GM21515 (cell line): ENCODE data around the gene KLHL40.

Experiments
- ATAC-seq: cut with Tn5 transposase; IDR thresholded peaks from one replicate; pipeline ENCODE4 v1.9.1; 2021; ENCODE audit not compliant: unreplicated experiment

The KLHL40 gene, protein sequence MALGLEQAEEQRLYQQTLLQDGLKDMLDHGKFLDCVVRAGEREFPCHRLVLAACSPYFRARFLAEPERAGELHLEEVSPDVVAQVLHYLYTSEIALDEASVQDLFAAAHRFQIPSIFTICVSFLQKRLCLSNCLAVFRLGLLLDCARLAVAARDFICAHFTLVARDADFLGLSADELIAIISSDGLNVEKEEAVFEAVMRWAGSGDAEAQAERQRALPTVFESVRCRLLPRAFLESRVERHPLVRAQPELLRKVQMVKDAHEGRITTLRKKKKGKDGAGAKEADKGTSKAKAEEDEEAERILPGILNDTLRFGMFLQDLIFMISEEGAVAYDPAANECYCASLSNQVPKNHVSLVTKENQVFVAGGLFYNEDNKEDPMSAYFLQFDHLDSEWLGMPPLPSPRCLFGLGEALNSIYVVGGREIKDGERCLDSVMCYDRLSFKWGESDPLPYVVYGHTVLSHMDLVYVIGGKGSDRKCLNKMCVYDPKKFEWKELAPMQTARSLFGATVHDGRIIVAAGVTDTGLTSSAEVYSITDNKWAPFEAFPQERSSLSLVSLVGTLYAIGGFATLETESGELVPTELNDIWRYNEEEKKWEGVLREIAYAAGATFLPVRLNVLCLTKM

DNA sequence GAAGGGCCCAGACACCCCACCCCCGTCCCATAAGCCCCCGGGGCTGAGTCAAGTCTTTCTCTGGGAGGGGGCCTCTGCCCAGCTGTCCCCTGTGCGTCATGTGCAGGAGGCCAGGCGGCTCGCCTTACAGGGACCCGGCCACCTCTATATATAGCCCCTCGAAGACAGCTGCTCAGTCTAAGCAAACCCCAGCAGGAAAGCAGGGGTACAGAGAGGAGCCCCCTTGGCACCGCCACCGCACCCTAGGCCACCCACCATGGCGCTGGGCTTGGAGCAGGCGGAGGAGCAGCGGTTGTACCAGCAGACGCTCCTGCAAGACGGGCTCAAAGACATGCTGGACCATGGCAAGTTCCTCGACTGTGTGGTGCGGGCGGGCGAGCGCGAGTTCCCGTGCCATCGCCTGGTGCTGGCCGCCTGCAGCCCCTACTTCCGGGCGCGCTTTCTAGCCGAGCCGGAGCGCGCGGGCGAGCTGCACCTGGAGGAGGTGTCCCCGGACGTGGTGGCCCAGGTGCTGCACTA is at the start of gene KLHL40:
KLHL40 (plus strand) TSS at position 175 of the 519 bp plus-strand sequence; CDS start at position 257, 82 bp downstream.
- ATAC-seq: no peak

DNA sequence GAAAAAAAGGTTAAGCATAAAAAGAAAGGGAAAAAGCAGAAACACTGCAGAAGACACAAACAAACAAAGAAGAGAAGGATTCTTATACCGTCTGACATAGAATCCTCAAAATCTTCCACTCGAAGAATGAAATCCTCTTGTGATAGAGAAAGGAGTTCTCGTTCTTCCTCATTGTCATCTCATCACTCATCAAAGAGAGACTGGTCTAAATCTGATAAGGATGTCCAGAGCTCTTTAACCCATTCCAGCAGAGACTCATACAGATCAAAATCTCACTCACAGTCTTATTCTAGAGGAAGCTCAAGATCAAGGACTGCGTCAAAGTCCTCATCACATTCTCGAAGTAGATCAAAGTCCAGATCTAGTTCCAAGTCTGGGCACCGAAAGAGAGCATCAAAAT is 48.3 kb upstream of the KLHL40 start:
- no peak for ATAC-seq

DNA sequence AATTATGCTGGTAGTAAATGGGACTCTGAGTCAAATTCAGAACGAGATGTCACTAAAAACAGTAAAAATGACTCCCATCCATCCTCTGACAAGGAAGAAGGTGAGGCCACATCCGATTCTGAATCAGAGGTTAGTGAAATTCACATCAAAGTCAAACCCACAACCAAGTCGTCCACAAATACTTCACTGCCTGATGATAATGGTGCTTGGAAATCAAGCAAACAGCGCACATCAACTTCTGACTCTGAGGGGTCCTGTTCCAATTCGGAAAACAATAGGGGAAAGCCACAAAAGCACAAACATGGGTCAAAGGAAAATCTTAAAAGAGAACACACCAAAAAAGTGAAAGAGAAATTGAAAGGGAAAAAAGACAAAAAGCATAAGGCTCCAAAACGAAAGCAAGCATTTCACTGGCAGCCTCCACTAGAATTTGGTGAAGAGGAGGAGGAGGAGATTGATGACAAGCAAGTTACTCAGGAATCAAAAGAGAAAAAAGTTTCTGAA is 46.9 kb upstream of the KLHL40 start:
- ATAC-seq: no peak

DNA sequence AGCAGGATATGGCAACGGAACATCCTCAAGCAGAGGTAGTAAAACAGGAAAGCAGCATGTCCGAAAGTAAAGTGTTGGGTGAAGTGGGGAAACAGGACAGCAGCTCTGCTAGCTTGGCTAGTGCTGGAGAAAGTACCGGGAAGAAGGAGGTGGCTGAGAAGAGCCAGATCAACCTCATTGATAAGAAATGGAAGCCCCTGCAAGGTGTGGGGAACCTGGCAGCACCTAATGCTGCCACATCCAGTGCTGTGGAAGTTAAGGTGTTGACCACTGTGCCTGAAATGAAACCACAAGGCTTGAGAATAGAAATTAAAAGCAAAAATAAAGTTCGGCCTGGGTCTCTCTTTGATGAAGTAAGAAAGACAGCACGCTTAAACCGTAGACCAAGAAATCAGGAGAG is 46.1 kb upstream of the KLHL40 start:
- no peak for ATAC-seq

DNA sequence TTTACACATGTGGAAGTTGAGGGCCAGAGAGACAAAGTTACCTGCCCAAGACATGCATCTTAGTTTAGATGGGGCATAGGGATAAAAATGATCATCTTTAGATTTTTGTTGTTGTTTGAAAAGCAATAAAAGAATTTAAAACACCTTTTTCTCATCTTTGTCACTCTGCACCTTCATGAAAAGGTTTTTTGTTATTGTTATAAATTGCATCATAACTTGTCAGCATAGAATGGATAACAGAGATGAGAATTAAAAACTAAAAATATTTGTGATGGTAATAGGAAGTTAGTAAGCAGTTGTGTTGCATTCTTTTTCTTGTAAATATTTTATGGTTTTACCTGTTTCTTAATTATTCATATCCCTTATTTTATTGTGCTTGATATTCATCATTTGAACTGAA is 45.2 kb upstream of the KLHL40 start:
- no peak for ATAC-seq

DNA sequence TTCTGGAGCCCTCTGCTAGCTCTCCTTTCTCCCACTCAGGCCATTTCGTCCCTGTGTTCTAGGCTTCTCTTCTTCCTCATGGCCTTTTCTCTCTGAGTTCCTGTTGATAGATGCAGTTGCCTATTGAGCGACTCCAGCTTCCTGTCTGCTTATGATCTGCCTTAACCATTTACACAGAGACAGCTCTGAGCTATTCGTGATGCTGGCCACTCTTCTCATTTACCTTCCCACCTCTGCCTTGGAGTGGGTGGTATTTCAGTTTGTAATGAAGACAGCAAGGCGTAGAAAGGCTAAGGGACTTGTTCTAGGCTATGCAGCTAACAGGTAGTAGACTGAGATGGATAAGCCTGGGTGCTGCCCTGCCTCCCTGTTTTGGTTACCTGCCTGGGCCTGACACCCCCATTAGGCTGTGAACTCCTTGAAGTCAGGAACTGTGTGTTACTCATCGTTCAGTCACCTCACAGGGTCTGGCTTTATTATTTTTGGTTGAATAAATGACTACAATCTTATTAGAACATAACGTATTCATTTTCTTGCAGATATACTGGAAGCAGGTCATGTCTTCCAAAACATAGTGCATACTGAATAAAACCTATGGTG is 44.5 kb upstream of the KLHL40 start:
- no peak for ATAC-seq

DNA sequence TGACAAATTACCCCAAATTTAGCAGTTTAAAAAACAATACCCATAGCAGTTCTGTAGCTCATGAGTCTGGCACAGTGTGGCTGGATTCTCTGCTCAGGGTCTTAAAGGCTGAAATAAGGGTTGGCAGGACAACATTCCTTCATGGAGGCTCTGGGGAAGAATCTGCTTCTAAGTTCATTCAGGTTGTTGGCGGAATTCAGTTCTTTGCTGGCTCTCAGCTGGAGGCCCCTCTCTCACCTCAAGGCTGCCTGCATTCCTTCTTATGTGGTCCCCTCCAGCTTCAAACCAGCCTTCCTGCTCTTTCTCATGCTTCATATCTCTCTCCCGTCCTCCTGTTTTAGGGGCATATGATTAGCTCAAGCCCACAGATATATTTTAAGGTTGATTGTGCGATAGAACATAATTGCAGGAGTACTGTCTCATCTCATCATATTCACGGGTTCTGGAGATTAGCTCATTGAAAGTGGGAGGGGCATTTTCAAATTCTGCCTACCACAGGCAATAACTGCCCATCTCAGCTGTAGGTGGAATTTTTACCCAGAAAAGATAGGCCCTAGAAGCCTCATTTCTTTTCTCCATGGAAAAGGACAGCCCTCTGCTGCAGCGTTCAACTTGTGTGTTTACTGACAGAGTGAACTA is 37.4 kb upstream of the KLHL40 start:
- ATAC-seq: no peak

DNA sequence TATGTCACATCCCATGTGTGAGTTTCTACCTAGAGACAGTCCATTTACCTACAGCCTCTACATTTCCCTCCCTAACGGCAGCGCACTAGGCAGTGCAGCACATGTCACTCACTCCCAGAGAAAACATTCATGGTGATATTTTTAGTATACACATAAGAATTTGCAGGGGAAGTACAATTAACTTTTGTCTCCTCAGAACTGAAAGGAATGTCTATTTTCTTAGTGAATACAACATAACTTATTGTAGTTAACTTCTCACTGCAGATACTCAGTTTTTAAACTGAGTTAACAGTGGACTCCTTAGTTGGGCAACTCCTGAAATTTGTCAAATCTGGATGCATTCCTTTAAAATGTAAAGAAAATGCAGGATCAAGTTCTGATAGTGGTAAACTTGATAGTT is 36.3 kb upstream of the KLHL40 start:
- no peak for ATAC-seq

DNA sequence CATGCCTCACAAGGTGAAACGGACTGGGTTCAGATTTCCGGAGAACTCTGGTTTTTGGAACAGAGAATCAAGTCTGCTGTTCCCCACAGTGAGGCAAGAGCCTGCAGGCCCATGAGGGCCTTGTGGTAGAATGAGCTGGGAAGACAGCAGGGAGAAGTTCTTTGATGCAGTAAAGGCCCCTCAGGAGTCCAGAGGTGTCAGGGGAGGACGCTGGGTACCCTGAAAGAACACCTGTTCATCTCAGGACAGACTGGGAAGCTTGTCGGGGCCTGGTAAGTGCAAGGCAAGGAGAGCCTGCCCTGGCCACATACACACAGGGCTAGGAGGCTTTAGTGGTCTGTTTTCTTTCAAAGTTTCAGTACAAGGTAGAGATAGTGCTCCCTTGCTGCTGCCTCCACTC is 35.6 kb upstream of the KLHL40 start:
- no peak for ATAC-seq

DNA sequence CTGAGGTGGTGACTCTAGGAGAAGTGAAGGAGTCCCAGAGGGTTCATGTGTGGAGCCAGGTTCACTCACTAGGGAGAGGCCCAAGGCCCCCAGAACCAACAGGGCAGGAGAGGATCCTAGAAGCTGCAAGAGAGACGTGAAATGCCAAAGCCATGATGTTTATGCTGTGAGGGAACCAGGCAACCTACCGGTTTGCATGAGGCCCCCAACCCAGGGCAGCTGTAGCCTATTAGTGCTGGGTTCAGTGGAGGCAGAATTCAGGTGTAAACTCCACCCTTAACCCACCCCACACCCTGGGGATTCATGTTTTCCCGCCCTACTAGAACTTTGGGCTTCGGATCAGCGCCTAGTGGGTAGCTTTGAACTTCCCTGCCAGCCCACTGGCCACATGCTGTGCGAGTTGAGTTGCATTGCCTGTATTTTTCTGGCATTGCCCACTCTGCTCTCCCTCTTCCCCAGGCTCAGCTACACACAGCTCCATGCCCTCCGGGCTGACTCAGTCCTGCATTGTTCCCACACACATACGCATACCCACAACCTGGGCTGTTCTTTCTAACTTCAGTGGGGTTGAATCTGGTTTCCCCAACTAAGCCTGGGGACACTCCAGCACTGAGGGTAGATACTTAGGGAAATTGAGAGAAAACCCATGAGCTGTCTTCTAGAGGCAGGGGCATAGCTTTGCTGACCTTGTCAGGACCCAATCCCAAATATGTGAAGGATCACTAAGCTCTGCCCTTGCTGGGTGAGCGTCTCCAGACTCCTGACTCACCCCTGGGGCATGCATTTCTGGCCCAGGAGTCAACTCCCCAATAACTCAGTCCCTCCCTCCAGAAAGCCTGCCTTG is 33.9 kb upstream of the KLHL40 start:
- no peak for ATAC-seq

DNA sequence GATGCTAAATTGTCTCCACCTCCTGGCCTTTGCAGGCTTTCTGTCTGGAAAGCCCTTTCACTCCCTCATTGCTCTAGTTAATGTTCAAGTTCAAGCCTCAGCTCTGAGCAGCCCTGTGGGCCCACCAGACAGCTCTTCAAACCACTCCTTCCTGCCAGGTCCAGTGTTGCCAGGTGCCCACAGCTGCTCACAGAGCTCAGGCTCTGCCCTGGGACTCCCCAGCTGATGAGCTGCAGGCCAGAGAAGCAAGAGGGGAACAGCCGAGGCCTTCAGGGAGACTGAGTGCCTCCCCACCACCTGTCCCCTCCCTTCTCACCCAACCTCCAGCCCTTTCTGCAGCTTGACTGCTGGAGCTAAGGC is 33.1 kb upstream of the KLHL40 start:
- no peak for ATAC-seq

DNA sequence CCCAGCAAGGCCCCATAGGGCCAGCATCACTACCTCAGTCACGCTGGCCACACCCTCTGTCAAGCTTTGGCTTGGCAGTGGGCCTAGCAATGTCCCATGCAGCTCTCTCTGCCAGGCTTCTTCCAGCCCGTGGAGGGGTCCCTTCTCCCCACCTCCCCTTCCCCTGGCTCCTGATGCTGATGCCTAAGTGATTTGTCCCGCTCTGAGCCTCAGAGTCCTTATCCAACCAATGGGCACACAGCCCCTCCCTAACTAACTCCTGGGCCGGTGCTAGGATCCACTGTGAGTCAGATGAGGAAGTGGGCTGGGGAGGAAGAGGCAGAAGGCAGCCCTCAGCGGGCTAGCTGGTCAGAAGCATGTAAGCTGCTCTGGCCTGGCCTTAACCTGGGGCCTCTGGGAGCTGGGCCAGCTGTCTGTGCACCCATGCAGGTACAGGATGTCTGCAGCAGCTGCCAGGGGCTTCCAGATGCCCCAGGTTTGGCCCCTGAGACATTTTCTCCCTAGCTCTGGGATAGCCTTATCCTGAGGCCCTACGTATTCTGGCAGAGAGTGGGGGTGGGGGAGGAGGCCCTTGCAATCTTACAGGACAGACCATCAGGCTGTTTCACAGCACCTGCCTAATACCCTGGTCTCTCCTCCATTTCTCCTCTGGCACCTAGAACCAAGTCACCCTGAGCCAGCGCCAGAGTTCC is 32.6 kb upstream of the KLHL40 start:
- ATAC-seq: no peak

DNA sequence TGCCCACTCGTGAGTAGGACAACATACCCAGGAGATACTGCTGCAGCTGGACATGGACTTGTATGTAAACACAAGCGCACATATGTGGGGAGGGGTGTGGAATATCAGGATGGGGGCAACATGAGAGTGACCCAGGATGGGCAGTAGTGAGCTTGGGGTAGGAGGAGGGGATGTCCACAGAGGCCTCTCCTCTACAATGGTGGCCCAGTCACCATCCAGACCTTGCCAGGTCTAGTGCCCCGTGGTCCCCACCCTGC is 32.1 kb upstream of the KLHL40 start:
- no peak for ATAC-seq

DNA sequence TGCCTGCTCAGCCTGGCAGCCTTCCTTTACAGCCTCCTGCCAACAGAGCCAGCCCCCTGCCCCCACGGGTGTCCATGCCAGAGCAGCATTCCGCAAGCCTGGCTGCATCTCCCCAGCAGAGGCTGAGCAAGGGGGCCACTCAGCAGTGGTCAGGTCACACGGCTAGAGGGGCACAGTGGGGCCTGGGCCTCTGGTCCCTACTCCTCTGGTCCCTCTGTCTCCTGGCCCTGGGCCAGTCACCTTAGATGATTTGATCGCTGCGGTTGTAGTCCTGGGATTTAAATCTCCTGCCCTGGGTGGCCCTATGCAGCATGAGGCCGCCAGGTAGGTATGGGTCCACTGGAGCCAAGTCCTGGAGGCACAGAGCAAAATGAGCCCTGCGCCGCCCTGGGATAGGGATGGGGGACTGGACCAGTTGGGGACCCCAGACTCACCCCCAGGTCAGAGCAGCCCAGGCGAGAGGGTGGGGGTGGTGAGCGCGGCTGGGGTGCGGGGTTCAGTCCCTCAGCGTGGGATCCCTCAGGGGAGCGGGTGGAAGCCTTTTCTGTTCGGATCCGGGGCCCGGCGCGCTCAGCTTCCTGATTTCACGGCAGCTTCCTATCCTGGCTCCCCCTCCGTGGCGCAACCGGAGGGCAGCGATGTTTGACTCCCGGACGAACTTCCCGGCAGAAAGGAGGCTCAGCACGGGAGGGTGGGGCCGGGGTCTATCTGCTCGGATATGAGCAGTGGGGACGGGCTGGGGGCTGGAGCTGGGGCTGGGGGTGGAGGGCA is 31.6 kb upstream of the KLHL40 start, which contains the start of gene ZBTB47:
ZBTB47 (plus strand) TSS at position 138 of the 771 bp plus-strand sequence. CDS start 4,659 bp downstream, outside the sequence.
- no peak for ATAC-seq

DNA sequence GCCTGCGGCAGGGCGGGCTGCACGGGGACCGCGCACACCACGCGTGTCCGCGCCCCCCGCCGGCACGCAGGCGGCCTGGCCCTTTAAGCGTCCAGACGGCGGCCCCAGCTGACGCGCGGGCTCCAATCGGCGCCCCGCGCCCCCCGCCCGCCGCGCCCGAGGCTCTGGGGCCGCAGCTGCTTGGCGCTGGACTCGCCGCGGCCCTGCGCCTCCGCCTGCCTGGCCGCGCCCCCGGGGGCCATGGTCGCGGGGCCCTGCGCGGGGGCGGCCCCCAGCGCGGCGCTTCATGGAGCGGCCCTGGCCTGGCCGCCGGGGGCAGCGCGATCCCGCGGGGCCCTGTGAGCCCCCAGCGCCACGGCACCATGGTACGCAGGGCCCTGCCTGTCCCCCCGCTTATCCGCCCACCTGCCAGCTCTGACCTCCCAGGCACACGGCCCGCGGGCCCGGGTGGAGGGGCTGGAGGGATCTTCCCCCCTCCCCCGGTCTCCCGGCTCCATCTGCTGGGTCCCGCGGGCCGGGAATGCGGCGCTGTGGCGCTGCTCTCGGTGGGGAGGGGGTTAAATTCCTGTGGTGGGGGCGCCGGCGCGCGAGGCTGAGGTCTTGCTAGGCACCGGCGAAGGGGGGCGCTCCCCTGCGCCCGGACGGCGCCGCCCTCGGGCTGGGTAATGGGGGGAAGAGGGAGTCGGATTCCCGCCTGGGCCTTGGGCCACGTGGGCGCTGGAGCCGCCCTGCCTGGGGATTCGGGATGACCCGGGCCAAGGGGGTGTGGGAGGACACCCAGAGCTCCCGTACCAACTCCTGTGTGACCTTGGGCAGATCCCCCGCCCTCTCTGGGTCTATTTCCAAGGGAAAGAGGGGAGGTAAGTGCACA is 30.8 kb upstream of the KLHL40 start:
- ATAC-seq: no peak

DNA sequence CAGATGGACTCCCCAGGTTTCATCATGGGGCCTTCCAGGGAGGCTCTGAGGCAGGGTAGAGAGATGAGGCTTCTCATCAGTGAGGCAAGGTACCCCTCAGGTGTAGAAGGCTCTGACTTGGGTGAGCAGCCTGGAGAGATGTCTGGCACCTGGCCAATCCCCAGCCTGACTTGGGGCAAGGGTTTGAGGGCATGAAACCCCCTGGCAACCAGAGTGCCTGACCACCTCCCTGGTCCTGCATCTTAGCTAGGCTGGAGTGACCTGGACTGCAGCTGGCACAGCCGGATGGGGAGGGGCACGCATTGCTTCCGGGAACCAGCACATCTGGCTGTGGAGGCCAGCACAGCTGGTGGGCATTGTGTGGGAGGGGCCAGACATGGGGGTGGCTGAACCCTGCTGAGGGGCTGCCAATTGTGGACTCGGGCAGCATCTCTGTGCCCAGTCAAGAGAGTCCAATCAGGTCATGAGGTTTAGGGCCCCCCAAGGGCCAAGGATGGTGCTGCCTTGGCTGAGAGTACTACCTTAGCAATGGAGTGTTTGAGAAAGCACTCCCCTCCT is 29.9 kb upstream of the KLHL40 start:
- no peak for ATAC-seq

DNA sequence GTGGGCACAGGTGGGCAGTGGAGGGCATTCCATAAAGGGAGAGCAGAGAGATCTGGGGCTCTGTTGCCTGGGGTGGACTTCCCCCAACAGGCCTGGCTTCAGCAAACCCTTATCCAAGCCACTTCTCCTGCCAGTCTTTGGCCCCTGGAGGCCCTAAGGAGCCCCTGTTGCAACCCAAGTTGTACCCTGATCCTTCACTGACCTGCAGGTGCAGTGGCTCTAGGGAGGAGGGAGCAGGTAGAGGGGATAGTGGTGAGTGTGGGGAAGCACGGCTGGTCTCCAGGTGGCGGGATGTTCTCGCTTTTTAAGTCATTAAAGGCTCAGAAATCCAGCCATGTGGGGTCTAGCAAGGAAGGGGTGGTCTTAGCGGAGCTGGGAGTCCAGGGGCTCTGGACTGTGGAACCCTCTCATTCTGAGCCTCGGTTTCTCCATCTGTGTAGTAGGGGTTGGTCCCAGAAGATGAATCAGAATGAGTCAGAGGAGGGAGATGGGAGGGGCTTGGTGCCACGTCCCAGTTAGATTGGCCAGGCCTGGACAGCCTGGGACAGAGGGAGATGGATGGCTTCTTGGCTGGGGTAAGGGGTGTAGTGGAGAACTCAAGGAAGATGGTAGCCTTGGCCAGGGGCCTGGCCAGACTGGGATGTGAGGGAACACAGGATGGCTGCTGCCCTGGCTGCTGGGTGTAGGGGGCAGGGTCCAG is 29.2 kb upstream of the KLHL40 start:
- no peak for ATAC-seq
